ENCODE measurements around the gene ARHGEF4.

ARHGEF4 gene

GRCh38 chr2:130819608-130820278 is 17.0 kb upstream of the ARHGEF4 start:
- no peak for DNase-seq (ENCODE audit: low read depth in 2 of 2)

- no peak for DNase-seq (ENCODE audit: low read depth in 2 of 2)
These were observed 16.3 kb upstream of the ARHGEF4 start for GRCh38 chr2:130820279-130820861.

DNA sequence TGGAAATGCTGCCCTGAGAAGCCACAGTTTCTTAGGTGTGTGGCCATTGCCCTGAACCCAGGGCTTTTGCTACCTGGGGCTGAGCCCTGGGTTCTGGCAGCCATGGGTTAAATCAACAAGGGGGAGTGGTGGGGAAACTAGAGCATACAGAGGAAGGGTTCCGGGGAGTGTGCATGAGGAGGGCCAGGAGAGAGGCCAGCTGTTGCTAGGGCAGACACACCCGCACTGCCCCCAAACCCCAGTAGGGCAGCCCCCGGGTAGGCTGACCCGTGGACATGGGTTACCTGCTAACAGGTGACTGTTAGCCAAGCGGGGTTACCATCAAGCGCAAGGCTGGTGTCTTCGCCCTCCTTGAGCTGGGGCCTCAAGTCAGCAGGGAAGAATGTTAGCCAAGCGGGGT is 14.8 kb upstream of the ARHGEF4 start:
- DNase-seq (ENCODE audit: low read depth in 2 of 2) = no peak

DNA sequence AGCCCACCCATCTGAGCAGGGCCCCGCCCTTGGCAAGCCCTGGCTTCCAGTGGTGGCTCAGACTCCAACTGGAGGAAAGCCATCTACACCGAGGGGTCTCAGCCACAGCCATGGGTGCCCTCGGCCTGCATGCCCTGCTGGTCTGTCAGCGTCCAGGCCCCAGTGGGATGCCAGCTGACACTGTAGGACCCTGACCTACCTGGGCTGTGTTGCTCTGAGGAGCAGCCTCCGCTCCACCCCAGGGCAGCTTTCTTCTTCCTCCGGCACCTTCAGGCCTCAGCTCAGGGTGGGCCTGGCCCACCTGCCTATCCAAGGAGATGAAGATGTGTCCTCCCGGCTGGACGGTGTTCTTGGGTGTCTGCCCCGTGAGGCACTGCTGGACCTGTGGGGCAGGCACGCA is 13.9 kb upstream of the ARHGEF4 start:
- no peak for DNase-seq (ENCODE audit: low read depth in 2 of 2)

DNA sequence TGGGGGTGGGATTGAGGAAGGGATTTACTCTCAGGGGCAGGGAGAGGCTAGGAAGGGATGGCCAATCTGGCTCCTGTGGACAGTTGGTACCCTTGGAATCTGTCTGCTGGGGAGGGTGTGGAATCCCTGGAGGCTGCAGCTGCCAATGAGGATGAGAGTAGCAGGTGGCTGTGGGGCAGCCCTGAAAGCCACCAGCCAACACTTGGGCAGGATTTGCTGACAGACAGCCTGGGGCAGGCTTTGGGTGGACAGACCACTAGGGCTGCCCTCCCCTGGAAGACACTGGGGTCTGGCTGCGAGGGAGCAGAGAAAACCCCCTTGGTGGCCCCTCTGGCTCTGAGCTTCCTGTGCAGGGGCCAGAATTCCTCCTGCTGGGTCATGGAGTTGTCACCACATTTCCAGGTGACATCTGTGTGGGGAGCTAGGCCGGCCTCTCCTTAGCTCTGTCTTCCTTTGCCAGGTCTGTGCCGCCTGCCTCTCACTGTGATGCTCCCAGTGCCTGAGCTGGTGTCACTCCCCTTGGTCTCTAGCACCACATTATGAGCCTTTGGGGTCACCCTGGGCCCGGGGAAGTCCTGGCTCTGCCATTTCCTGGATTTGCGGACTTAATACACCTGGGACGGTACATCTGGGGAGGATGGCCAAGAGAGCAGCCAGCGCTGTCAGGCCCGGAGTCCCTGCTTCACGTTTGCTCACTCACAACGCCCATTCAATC is 13.4 kb upstream of the ARHGEF4 start:
- DNase-seq (ENCODE audit: low read depth in 2 of 2) = no peak

GRCh38 chr2:130823886-130824491 is 12.7 kb upstream of the ARHGEF4 start:
- DNase-seq (ENCODE audit: low read depth in 2 of 2) = no peak

- DNase-seq (ENCODE audit: low read depth in 2 of 2) = peak; percentile 52 to 56
These were observed 12.1 kb upstream of the ARHGEF4 start for GRCh38 chr2:130824492-130825061.

GRCh38 chr2:130825231-130825965 is 11.3 kb upstream of the ARHGEF4 start:
- no peak for DNase-seq (ENCODE audit: low read depth in 2 of 2)

DNA sequence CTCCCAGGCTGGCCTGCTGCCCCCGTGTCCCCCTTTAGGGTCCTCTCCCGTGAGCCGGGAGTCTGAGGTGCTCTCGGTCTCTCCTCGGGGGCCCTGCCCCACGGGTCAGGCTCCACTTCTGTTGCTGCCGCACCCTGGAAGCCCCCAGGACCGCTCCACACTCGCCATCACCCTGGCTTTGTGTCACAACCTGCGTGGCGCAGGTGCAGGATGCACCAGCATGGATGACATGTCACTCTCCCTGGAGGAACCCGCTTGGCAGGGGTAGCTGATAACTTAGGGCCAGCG is 10.8 kb upstream of the ARHGEF4 start:
- DNase-seq (ENCODE audit: low read depth in 2 of 2) = no peak

DNA sequence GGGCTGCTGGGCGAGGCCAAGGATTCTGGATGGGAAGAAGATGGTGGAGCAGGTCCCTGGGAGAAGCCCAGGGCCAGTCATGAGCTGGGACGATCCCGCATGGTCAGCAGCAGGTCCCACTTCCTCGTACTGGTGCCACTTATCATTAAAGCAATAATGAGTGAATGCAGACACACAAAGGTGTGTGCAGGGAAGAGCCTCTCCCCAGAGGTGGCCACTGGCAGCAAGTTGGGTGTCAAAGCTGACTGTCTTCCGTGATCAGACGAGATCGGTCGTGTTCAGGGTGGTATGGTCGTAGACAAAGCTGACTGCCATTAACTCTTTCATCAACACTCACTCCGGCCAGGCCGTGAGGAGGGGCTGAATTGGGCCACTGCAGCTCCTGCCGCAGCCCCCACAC is 10.3 kb upstream of the ARHGEF4 start:
- no peak for DNase-seq (ENCODE audit: low read depth in 2 of 2)

DNA sequence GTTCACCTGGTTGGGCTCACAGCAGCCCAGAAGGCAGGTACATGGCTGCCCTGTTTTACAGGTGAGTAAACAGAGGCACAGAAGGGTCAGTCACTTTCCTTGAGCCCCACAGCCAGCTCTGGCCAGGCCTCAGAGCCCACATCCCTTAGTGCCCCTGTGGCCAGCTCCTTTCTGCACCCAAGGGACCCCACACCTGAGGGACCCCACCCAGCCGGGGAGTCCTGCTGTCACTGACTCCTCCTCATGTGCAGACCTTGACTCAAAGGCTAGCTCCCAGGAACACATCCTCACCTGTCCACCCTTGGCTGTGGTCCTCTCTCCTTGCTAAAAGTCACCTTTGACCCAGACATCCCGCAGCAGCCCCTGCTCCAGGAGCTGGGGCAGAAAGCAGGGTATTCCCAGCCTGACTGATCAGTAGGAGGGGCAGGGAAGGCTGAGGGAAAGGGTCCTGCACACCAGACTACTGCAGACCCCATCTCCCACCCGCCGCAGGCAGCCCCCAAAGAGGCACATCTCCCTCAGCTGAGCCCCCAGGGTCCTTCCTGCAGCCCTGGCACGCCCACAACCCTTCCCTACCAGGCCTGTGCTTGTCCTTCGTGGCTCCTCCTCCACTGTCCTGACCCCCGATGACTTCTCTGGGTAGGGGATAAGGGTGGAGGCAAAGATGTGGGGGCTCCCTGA is 9.8 kb upstream of the ARHGEF4 start:
- no peak for DNase-seq (ENCODE audit: low read depth in 2 of 2)

DNA sequence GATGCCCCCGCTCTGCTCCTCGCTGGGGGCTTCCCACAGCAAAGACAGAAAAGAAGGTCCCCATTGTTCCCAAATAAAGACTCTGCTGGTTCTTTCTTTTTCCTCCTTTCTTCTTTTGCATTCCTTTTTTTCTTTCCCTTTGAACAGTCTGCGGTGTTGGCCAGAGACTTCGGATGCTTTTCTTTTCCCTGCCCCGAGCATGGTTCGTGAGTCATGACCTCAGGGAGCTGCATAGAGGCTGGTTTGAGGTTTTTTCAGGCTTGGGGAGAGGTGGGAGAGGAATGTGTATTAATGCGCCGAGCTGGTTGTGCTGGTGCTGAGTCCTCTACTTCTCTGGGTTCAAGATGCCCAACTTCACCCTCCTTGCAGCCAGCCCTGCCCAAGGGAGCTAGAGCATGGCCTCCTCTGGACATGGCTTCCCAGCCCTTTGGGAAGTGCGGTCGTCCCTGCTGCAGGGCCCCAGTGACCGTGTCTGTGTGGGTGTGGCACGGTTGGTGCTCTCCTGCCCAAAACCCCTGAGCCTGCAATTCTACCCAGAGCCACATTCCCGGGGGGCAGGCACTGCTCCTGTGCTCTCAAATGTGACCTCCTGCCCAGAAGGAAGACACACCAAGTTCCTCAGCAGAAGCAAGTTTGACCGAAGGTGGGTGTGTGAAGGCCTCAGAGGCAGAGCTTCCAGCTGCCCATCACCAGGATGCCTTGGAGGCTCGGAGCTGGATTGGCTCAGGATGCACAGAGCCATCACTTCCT is 9.0 kb upstream of the ARHGEF4 start:
- DNase-seq (ENCODE audit: low read depth in 2 of 2) = no peak

DNA sequence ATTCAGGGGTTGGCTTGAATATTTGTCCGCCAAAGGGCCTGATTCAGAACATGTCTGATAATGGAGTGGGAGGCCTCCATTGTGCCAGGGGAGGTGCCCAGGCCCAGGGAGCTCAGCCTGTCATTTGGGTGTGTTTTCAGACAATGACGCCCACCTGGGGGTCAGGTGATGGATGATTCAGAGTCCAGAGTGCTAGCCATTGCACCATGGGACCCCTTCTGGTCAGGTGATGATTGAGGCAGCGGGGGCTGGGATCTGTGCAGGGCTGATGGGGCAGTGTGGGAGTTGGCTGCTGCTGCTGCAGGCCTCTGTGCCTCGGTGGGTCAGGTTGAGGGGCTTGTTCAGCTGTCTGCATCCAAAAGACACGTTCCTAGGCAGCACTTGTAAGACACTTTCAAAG is 8.3 kb upstream of the ARHGEF4 start:
- DNase-seq (ENCODE audit: low read depth in 2 of 2) = no peak

- DNase-seq (ENCODE audit: low read depth in 2 of 2) = no peak
These were observed 7.7 kb upstream of the ARHGEF4 start for GRCh38 chr2:130829015-130829414.

- DNase-seq (ENCODE audit: low read depth in 2 of 2) = no peak
These were observed 6.2 kb upstream of the ARHGEF4 start for GRCh38 chr2:130830538-130830937.

DNA sequence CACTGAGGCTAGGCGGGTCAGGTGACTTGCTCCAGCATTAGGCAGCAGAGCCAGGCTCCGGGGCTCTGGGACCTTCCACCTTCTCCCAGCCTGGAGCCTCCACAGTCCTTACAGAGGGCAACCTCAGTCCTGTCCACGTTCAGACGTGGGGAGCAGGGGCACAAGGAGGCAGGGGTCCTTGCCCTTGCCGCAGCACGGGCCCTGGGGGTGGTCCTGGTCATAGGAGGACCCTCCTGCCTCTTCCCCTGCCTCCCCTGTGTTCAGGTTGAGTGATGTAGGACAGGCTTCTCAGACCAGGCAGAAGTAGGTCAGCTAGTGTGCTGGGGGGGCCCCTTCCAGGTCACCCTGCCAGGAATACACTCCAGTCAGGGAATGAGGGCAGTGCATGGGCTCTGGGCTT is 5.4 kb upstream of the ARHGEF4 start:
- DNase-seq (ENCODE audit: low read depth in 2 of 2) = no peak

DNA sequence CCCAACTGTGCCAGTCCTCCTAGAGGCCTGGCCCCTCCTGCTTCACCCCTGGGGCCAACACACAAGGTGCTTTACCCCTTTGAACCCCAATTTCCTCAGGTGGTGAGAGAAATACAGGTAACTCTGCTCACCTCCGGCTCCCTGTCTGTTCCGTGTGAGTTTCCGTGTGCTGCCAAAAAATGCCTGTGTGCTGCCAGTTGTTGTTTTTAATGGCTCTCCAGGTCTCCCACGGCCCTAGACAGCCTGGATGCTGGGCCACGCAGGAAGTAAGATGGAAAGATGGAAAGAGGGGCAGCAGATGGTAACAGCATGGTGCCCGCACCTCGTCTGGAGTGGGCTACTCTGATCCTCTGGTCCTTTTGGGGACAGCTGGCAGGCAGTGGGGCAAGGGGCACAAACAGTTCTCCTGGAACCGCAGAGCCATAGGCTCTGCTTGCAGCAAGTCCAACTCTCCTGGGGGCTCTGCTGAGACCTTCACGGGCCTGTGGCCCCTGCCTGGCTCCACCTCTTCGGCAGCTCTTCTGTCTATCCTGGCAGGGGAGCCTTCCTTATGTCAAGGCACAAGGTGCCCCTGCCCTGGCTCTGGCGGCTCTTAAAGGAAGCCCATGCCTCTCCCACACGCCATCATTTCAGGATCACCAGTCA is 4.3 kb upstream of the ARHGEF4 start:
- DNase-seq (ENCODE audit: low read depth in 2 of 2) = no peak

DNA sequence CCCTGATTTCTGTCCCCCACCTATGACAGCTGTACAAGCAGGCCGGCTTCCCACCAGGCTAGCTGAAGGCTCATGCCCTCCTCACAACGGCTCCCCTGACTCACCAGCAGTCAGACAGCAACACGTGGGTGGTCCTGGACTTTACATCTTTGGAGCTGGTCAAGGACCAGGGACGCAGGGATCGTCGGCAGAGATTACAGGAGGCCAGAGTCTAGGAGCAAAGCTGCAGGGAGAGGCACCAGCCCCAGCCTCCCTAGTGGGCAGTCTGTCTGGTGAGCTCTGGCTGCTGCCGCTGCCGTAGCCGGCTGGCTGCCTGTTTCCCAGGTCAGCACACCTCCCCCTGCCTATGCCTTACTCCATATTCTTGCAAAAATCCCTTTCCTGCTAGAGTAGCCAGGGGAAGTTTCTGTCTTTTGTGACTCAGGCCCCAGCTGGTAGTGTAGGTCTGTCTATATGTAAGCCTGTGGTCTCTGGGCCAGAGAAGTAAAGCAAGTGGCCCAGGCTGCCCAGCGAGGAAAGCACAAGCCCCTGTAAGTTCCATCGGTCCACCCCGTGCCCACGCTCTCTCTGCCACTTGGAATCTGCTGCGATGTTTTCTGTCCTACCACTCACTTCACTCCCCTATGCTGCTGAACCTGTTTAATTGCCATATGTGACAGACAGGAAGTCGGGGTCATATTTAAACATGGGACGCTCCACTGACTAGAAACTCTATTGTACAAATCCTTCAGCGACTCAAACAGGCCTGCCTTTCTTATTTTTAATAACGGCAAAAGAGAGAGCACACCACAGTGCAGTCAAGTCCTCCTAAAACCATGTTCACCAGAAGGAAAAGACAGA is 2.4 kb upstream of the ARHGEF4 start:
- DNase-seq (ENCODE audit: low read depth in 2 of 2) = no peak

Data from stimulated activated CD4-positive, alpha-beta T cell treated with anti-CD3 and anti-CD28 coated beads, Interleukin-12 subunit alpha, Interleukin-12 subunit beta, amount 100 ng/mL, for 24 hours (primary cell).